Ureter (tissue), 1 donor: ENCODE data around the gene DCP1A. TPM values are rescaled to one million over a fixed set of nuclear protein-coding genes. Genes with fewer than 3 reads are reported as not detected.
"Not testable (repeated sequence)": the region's sequence is repeated elsewhere in the genome, so short reads cannot be mapped to it uniquely, and the experiment has no call there.

Experiments used
- DNase-seq: peaks from one replicate; pipeline ENCODE4 v3.0.0-alpha.2; 2020; ENCODE audit warnings: low spot score
- total RNA-seq: library from RNA; stranded (reverse); gene quantifications from one replicate; pipeline ENCODE4 v1.2.4, GENCODE V29; 2023
- donor health status: DM: yes; HTN: yes; CAD: no.

DCP1A gene
- total RNA-seq, 1 donor from 2014 or later = 31.7 TPM

- DNase-seq = no peak
Observed at GRCh38 chr3:53328746-53329145, 18.6 kb downstream of the DCP1A start.

GRCh38 chr3:53327986-53328385 is 19.4 kb downstream of the DCP1A start:
- DNase-seq = not testable (repeated sequence)

- DNase-seq = no peak
Observed at GRCh38 chr3:53324105-53324504, 23.2 kb downstream of the DCP1A start.

GRCh38 chr3:53320697-53321096 is 26.6 kb downstream of the DCP1A start:
- DNase-seq = no peak

- no peak for DNase-seq
Observed at GRCh38 chr3:53318522-53318921, 28.8 kb downstream of the DCP1A start.

GRCh38 chr3:53312832-53313231 is 34.5 kb downstream of the DCP1A start:
- DNase-seq = no peak

- DNase-seq = no peak
Observed at GRCh38 chr3:53311882-53312281, 35.5 kb downstream of the DCP1A start.

- DNase-seq = no peak
Observed at GRCh38 chr3:53303957-53304356, 43.4 kb downstream of the DCP1A start.

GRCh38 chr3:53303549-53303948 is 43.8 kb downstream of the DCP1A start:
- DNase-seq = no peak

- DNase-seq = no peak
Observed at GRCh38 chr3:53300826-53301225, 46.5 kb downstream of the DCP1A start.

- DNase-seq = not testable (repeated sequence)
Observed at GRCh38 chr3:53299611-53300023, 47.7 kb downstream of the DCP1A start.

- no peak for DNase-seq
Observed at GRCh38 chr3:53295410-53295809, 51.9 kb downstream of the DCP1A start.

- DNase-seq = no peak
Observed at GRCh38 chr3:53293867-53294266, 53.5 kb downstream of the DCP1A start.

GRCh38 chr3:53288214-53288613 is 59.1 kb downstream of the DCP1A start:
- no peak for DNase-seq

- DNase-seq = no peak
Observed at GRCh38 chr3:53287131-53287629, 60.2 kb downstream of the DCP1A start.

GRCh38 chr3:53286727-53287126 is 60.6 kb downstream of the DCP1A start:
- DNase-seq = no peak

GRCh38 chr3:53282581-53282980 is 64.8 kb downstream of the DCP1A start:
- DNase-seq = no peak

- DNase-seq = no peak
Observed at GRCh38 chr3:53278667-53279066, 68.7 kb downstream of the DCP1A start.

- DNase-seq = no peak
Observed at GRCh38 chr3:53274938-53275605, 72.3 kb downstream of the DCP1A start.

- DNase-seq = no peak
Observed at GRCh38 chr3:53273146-53273670, 74.1 kb downstream of the DCP1A start.

- peak; percentile 95 for DNase-seq
Observed at GRCh38 chr3:53269888-53270880, 77.2 kb downstream of the DCP1A start.

- not testable (repeated sequence) for DNase-seq
Observed at GRCh38 chr3:53269193-53269592, 78.2 kb downstream of the DCP1A start.
